ENCODE measurements around the gene PXT1. TPM values are rescaled to one million over a fixed set of nuclear protein-coding genes. Genes with fewer than 3 reads are reported as not detected.
A peak's percentile ranks its signal among the peaks of the same experiment; 100 is the strongest.

Gene PXT1
- total and polyA plus RNA-seq, 9 of the 15 experiments (the other 6 are each of a cell fraction or from before 2014, with no cell fraction given), result 0.09 to 0.11 (median 0.10) TPM; not detected in 5

DNA sequence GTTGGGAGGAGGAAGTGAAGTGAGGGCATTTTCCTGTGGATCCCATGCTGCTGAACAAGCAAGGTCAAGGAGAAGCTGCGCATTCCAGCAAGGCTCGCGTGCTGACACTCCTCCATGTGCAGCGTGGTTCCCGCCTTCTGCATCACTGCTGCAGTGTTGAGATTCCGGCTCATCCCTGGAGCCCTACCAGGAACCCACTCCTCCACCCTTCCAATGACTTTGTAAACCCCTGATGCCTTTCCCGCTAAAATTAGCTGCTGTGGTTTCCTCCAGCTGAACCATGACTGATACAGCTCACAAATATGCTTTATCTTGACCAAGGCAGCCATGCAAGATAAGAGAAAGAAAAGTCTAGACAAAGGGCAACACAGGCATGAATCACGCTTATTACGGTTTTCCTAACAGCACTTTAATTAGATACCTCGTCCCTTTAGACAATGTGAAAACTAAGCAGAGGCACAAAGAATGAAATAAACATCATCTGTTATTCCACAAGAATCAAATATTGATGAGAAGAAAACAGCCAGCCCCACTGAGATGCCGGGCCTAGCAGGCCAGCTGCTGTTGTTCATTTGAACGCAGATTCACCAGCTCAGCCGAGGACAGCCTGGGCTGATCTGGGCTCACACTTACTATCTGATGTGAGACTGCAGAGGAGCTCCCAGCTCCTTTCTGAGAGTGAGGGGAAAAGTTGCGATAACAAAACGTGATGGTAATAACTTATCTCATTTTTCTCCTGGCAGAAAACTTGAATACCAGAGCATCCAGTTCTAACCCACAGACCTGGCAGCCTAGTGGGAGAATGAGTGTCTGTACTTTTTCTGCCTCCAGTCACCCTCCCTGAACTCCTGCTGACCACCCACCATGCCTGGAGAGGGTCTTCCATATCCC, 91.7 kb downstream of the PXT1 start (continued):
- TF ChIP-seq PRPF4 (IDR thresholded peaks at IDR 0.05; ENCODE audit: insufficient read depth, low read depth, low read length, poor library complexity, severe bottlenecking), result no peak
- no peak for TF ChIP-seq CCAR2 (IDR thresholded peaks at IDR 0.05; ENCODE audit: low read depth, low read length)
- TF ChIP-seq, protein P1, sequence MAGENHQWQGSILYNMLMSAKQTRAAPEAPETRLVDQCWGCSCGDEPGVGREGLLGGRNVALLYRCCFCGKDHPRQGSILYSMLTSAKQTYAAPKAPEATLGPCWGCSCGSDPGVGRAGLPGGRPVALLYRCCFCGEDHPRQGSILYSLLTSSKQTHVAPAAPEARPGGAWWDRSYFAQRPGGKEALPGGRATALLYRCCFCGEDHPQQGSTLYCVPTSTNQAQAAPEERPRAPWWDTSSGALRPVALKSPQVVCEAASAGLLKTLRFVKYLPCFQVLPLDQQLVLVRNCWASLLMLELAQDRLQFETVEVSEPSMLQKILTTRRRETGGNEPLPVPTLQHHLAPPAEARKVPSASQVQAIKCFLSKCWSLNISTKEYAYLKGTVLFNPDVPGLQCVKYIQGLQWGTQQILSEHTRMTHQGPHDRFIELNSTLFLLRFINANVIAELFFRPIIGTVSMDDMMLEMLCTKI (IDR thresholded peaks at IDR 0.05; ENCODE audit: partially characterized antibody), result no peak
- no peak for TF ChIP-seq ZNF274 (IDR thresholded peaks at IDR 0.05; ENCODE audit: borderline replicate concordance, low read depth, low read length)
- no peak for TF ChIP-seq GTF2A2 (tag; IDR thresholded peaks at IDR 0.05)
- no peak for TF ChIP-seq ZNF696 (CRISPR knock-in tag; conservative IDR thresholded peaks at IDR 0.05)
- TF ChIP-seq GATA2 (CRISPR knock-in tag; IDR thresholded peaks at IDR 0.05), result peak; percentile 93
- no peak for TF ChIP-seq NCOA4 (IDR thresholded peaks at IDR 0.05; ENCODE audit: partially characterized antibody)
- peak; percentile 96 for TF ChIP-seq NBN (IDR thresholded peaks at IDR 0.05; ENCODE audit: low read depth)
- TF ChIP-seq ERF (CRISPR knock-in tag; IDR thresholded peaks at IDR 0.05), result no peak
- TF ChIP-seq RFX1 (IDR thresholded peaks at IDR 0.05), result no peak
- TF ChIP-seq CLOCK (CRISPR knock-in tag; IDR thresholded peaks at IDR 0.05; ENCODE audit: borderline replicate concordance), result no peak
- peak; percentile 91; the same call in 1 of the 2 replicates for TF ChIP-seq GATAD2B (IDR thresholded peaks at IDR 0.05; ENCODE audit: borderline replicate concordance)
- no peak for TF ChIP-seq HNRNPK (IDR thresholded peaks at IDR 0.05; ENCODE audit: low read depth, low read length, poor library complexity, severe bottlenecking)
- TF ChIP-seq MYBL2 (IDR thresholded peaks at IDR 0.05; ENCODE audit: low read depth), result no peak
- TF ChIP-seq MYBL2 (CRISPR knock-in tag; IDR thresholded peaks at IDR 0.05; ENCODE audit: borderline replicate concordance), result no peak
- no peak for TF ChIP-seq USF2 (CRISPR knock-in tag; IDR thresholded peaks at IDR 0.05)
- TF ChIP-seq, protein P2, sequence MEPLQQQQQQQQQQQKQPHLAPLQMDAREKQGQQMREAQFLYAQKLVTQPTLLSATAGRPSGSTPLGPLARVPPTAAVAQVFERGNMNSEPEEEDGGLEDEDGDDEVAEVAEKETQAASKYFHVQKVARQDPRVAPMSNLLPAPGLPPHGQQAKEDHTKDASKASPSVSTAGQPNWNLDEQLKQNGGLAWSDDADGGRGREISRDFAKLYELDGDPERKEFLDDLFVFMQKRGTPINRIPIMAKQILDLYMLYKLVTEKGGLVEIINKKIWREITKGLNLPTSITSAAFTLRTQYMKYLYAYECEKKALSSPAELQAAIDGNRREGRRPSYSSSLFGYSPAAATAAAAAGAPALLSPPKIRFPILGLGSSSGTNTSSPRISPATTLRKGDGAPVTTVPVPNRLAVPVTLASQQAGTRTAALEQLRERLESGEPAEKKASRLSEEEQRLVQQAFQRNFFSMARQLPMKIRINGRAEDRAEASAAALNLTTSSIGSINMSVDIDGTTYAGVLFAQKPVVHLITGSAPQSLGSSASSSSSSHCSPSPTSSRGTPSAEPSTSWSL (CRISPR knock-in tag; IDR thresholded peaks at IDR 0.05; ENCODE audit: borderline replicate concordance), result no peak
- no peak for TF ChIP-seq TSC22D4 (tag; IDR thresholded peaks at IDR 0.05)
- no peak for TF ChIP-seq ELK1 (CRISPR knock-in tag; IDR thresholded peaks at IDR 0.05)
